ENCODE measurements around the gene GPBAR1.

DNA sequence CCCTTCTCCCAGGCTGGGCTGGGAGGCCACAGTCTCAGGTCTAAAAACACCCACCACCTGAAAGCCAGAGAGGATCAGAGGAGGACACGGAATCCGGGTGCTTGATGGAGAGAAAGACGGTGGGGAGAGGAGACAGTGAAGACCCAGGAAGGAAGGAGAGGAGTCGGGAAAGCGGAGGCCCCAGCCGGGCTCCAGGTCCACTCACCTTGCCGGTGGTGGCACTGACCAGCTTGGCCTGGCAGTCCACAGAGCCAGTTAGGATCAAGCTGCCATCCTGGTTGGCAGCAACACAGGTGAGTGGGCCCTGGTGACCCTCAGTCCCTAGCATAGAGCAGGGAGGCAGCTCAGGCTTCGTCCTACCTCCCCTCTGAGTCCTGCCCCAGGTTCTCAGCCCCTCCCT, 4.8 kb downstream of the GPBAR1 start:
- no peak for TF ChIP-seq POLR2A (IDR thresholded peaks at IDR 0.05)
- TF ChIP-seq, protein P1, sequence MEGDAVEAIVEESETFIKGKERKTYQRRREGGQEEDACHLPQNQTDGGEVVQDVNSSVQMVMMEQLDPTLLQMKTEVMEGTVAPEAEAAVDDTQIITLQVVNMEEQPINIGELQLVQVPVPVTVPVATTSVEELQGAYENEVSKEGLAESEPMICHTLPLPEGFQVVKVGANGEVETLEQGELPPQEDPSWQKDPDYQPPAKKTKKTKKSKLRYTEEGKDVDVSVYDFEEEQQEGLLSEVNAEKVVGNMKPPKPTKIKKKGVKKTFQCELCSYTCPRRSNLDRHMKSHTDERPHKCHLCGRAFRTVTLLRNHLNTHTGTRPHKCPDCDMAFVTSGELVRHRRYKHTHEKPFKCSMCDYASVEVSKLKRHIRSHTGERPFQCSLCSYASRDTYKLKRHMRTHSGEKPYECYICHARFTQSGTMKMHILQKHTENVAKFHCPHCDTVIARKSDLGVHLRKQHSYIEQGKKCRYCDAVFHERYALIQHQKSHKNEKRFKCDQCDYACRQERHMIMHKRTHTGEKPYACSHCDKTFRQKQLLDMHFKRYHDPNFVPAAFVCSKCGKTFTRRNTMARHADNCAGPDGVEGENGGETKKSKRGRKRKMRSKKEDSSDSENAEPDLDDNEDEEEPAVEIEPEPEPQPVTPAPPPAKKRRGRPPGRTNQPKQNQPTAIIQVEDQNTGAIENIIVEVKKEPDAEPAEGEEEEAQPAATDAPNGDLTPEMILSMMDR (IDR thresholded peaks at IDR 0.05) = no peak

All from esophagus squamous epithelium (tissue), 4 donors.